Measurements from ENCODE around the gene INSYN1.
"Not testable (repeated sequence)": the region's sequence is repeated elsewhere in the genome, so short reads cannot be mapped to it uniquely, and the experiment has no call there.

- TF ChIP-seq CTCF, POLR2A (IDR thresholded peaks at IDR 0.05): not testable (repeated sequence)
- TF ChIP-seq POLR2AphosphoS5 (IDR thresholded peaks at IDR 0.05): peak; percentile 6
Observed at GRCh38 chr15:73785256-73786014, 32.3 kb upstream of the INSYN1 start.

Data from prostate gland (tissue), 2 donors.